Activated CD4-positive, alpha-beta T cell treated with anti-CD3 and anti-CD28 coated beads, Interleukin-2, Interleukin-6, amounts not matched to agents 100 ng/mL and 50 ng/mL, durations not matched to agents 16 hours and 8 hours (primary cell): ENCODE measurements around the gene KEAP1.
"Not testable (repeated sequence)": the region's sequence is repeated elsewhere in the genome, so short reads cannot be mapped to it uniquely, and the experiment has no call there.

Experiments
- DNase-seq: peaks from one replicate; pipeline ENCODE4 v3.0.0-alpha.2; 2020

Gene KEAP1

DNA sequence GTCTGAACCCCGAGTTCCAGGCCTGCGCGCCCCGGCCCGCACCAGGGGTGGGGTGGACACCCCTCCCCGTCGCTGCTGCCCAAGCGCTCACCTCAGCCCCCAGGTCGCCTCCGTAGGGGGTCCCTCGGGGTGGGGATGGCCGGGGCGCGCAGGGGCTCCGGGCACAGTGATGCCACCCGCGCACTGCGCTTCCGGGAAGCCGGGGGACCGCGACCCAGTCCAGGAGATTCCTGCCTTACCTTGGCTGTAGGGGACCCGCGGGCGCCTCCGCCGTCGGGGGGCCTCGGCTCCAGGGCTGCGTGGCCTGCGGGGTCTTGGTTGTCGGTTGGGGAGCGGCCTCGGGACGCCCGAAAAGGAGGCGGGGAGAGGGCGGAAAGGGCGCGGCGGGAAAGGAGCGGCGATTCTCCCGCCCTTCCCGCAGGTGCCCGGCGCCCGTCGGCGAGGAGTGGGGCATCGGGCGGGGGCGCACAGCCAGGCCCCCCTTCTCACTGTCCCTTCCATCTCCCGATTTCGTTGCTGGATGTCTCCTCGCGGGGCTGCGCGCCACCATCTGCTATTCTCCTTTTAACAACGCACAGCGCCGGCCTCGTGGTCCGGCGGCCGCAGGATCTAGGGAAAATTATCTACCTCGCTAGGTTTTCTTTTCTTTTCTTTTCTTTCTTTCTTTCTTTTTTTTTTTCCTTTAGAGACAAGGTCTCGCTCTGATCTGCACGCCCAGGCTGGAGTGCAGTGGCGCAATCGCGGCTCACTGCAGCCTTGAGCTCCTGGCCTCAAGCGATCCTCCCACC lies at the start of gene KEAP1:
Gene KEAP1, minus strand, starts transcription at position 355 of the 788 bp plus-strand sequence. CDS start 3,323 bp downstream, outside the sequence.
- peak; percentile 57 for DNase-seq

DNA sequence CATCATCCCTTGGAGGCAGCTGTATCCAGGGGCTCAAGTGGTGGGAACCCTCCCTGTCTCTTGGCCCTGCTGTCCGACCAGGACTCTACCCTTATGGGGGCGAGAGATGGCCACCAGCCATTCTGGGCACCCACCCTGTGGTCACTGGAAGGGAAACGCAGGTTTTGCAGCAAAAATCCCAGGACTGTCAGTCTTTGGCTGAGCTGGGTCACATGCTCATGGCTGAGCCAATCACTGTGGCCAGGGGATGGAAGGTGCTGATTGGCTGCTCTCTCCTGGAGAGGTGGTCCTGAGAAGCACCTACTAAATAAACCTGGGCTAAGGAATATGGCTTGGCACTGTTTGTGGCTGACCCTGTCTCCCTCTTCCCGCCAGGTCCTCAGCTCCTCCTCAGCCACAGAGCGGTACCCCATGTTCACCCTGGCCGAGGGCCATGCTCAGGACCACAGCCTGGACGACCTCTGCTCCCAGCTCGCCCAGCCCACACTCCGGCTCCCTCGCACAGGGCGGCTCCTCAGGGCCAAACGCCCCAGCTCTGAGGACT lies 49.4 kb upstream of the KEAP1 start:
- DNase-seq = peak; percentile 56

DNA sequence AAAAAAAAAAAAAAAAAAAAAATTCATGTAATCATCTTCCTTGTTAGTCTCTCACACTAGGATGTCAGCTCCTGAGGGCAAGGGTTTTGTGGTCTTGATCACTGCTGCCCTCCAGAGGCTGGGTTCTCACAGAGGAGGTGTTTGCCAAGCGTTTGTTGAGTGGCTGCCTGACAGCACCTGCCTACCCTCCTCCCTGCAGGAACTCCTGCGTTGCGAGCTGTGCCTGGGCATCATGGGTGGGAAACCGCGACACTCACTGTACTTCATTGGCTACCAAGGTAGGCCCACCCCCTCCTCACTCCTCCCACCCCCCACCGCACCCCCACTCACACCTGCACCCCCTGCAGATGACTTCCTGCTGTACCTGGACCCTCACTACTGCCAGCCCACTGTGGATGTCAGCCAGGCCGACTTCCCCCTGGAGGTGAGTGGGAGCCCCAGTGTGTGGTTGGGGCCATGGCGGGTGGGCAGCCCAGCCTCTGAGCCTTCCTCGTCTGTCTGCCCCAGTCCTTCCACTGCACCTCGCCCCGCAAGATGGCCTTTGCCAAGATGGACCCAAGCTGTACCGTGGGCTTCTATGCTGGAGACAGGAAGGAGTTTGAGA lies 48.6 kb upstream of the KEAP1 start:
- peak; percentile 55 for DNase-seq

DNA sequence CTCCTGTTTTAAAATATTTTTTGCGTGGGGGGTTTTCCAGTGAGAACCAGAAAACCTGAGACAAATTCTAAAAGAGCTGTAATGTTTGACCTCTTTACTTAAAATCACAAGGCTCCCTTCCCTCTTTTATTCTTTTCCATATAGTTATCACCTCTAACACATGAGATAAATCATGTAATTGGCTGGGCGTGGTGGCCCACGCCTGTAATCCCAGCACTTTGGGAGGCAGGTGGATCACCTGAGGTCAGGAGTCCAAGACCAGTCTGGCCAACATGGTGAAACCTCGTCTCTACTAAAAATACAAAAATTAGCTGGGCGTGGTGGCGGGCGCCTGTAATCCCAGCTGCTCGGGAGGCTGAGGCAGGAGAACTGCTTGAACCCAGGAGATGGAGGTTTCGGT lies 47.9 kb upstream of the KEAP1 start:
- not testable (repeated sequence) for DNase-seq

DNA sequence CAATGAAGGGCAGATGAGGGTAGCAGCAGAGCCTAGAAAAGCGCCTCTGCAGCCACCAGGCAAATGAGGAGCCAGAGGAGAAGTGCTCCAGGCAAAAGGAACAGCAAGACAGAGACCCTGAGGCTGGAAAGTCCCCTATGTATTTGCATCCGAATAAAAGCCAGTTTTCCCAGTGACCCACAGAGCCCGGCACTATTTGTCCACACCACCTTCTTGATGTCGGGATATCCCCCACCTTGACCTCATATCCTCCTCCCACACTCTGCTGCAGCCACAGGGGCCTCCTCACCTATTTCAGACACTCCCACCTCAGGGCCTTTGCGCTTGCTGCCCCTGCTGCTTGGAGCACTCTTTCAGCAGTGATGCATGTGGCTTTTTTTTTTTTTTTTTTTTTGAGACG lies 47.2 kb upstream of the KEAP1 start:
- no peak for DNase-seq

DNA sequence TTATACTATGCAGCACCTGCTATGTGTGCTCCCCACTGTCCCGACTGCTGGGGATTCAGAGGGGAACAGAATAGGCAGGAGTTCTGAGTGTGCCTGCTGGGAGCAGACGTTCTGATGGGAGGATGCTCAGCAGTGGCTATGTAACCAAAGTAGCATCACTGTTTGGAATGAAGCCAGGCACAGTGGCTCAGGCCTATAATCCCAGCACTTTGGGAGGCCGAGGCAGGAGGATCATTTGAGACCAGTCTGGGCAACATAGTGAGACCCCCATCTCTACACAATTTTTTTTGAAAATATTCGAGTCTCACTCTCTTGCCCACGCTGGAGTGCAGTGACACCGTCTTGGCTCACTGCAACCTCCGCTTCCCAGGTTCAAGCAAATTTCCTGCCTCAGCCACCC lies 46.6 kb upstream of the KEAP1 start:
- DNase-seq = no peak

DNA sequence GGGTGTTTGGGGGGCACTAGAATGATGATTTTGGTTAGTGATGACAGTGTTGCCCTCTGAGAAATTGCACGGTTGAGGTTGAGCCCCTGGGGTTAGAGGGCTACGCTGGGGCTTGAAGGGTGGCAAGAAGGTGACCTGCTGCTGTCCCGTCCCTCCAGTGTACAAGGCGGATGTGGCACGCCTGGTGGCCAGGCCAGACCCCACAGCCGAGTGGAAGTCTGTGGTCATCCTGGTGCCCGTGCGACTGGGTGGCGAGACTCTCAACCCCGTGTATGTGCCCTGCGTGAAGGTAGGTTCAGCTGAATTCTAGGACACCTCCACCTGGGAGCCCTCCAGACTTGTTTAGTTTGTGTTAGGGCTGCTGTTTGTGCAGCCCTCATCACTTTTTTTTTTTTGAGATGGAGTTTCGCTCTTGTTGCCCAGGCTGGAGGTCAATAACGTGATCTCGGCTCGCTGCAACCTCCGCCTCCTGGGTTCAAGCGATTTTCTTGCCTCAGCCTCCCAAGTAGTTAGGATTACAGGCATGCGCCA lies 45.7 kb upstream of the KEAP1 start:
- no peak for DNase-seq

DNA sequence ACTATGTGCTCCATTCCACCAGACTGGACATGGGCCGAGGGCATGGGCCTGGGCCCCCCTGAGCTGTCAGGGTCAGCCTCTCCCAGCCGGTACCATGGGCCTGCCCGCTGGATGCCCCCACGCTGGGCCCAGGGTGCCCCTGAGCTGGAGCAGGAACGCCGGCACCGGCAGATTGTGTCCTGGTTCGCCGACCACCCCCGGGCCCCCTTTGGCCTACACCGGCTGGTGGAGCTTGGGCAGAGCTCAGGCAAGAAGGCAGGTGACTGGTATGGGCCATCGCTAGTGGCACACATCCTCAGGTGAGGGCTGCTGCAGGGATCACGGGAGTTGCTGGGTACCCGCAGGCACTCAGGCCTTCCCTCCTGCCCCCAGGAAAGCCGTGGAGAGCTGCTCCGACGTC lies 43.7 kb upstream of the KEAP1 start:
- no peak for DNase-seq

DNA sequence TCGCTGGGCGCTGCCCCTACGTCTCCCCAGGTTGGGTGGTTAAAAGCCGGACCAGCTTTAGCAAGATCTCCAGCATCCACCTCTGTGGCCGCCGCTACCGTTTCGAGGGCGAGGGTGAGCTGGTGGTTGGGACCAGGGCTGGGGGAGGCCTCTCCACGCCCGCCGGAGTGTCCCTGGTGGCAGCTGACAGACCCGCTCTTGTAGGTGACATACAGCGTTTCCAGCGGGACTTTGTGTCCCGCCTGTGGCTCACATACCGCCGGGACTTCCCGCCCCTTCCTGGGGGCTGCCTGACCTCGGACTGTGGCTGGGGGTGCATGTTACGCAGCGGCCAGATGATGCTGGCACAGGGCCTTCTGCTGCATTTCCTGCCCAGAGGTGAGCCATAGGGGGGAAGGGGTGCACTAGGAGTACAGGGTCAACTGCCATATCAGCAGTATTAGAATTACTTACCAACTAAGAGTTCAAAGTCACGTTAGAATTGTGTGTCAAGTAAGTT lies 41.6 kb upstream of the KEAP1 start:
- DNase-seq = no peak

DNA sequence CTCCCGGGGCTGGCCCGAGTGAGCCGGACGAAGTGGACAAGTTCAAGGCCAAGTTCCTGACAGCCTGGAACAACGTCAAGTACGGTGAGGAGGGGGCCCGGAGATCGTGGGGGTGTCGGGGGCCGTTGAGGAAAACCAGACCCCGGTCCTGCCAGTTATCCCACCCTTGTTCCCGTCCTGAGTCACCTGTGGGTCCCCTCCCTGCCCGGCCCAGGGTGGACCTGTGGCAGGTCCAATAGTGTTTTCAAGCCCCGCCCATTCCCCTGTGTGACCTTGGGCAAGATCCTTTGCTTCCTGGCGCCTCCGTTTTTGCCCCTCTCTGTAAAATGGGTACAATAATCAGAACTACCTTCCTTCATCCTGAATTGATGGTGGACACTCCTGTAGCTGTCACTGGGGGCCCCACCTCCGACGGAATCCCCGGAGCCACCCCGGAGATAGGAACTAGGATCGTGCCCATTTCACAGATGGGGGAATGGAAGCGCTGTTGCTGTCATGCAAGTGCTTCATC lies 41.1 kb upstream of the KEAP1 start:
- peak; percentile 33 for DNase-seq

DNA sequence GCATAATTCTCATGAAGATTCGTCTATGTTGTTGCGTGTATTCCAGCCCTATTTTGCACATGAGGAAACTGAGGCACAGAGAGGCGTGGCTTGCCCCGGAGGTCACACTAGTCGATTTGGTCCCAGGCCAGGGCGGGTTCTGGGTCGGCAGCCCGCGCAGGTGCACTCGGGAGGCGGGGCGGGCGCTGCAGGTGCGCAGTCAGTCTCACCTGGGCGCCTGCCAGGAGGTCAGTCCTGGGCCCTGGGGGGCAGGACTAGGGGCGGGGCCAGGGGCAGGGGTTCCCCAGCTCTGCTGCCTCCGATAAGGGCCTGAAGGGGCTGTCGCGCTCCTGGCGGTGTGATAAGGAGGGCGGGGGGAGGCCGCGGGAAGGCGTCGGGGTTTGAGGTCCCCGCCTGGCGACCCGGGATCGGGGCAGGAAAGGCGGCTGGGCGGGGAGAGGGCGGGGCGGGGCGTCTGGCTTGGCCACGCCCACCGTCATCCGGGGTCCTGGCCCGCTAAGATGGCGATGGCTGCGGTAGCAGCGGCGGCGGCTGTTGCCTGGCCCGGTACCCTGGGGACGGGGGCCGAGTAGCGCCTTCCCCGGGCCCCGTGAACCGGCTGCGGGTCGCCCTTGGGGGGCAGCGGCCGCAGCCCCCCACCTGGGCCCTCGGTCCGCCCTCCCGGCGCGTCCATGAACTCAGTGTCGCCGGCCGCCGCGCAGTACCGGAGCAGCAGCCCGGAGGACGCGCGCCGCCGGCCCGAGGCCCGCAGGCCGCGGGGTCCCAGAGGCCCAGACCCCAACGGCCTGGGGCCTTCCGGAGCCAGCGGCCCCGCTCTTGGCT lies 40.5 kb upstream of the KEAP1 start, which contains the start of gene ATG4D:
Gene ATG4D, plus strand, starts transcription at position 485 of the 822 bp plus-strand sequence. Its CDS starts 187 bp downstream, at position 672.
- DNase-seq = peak; percentile 82

DNA sequence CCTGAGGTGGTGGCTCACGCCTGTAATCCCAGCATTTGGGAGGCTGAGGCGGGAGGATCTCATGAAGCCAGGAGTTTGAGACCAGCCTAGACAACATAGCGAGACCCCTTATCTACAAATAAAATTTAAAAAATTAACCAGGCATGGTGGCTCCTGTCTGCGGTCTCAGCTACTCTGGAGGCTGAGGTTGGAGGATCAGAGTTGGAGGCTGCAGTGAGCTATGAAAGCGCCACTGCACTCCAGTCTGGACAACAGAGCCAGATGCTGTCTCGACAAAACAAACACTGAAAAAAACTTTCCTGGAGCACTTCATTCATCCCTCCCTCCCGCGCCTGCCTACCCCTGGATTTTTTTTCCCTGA lies 39.9 kb upstream of the KEAP1 start:
- DNase-seq = no peak

DNA sequence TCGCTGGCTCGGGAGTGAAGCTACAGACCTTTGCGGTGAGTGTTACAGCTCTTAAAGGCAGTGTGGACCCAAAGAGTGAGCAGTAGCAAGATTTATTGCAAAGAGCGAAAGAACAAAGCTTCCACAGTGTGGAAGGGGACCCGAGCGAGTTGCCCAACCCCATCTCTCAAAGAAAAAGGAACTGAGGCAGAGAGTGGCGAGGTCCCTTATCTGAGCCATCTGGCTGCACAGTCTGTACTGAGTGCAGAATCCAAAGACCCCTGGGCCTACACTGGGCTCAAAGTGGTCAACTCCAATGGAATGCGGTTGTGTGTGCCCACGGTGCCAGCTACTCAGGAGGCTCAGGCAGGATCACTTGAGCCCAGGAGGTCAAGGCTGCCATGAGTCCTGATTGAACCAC lies 35.9 kb upstream of the KEAP1 start:
- not testable (repeated sequence) for DNase-seq

DNA sequence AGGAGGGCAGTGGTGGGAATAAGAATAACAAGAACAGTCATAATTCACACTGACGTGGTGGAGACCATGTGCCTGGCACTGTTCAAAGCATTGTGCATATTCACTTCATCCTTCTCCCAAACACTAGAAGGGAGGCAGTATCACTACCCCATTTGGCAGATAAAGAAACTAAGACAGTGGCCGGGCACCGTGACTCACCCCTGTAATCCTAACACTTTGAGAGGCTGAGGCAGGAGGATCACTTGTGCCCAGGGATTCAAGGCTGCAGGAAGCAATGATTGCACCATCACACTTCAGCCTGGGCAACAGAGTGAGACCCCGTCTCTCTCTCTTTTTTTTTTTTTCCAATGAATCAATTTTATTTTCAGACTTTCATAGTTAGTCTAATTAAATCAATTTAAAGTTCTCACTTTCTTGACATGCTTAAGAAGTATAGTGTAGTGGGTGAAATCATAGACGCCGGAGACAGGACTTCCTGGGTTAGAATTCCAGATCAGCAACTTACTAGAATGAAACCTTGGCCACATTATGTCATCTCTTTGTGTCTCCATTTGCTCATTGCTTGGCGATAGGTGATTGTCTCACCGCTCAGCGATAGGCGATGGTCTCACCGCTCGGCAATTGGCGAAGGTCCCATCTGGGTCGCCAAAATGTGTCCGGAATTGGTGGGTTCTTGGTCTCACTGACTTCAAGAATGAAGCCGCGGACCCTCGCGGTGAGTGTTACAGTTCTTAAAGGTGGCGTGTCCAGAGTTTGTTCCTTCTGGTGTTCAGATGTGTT lies 35.2 kb upstream of the KEAP1 start:
- DNase-seq = no peak

DNA sequence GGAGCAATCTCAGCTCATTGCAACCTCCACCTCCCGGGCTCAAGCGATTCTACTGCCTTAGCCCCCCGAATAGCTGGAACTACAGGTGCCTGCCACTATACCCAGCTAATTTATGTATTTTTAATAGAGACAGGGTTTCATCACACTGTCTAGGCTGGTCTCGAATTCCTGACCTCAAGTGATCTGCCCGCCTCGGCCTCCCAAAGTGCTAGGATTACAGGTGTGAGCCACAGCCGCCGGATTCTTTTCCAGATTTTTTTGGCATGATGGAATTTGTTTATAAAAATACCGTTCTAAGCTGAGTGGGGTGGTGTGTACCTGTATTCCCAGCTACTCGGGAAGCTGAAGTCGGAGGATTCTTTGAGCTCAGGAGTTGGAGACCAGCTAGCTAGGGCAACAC lies 34.5 kb upstream of the KEAP1 start:
- no peak for DNase-seq

DNA sequence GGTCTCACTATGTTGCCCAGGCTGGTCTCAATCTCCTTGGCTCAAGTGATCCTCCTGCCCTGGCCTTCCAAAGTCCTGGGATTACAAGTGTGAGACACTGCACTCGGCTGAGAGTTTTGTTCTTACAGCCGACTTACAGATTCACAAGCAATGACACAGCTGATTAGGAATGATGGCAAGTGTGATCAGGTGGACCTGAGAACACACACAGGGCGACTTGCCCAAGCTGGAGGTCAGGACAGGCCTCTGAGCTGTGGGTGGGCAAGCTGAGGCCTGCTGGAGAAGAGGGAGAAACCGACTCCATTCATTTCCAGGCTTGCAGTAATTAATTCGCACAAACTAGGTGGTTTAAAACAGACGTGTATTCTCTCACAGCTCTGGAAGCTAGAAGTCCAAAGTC lies 32.5 kb upstream of the KEAP1 start:
- DNase-seq = no peak

DNA sequence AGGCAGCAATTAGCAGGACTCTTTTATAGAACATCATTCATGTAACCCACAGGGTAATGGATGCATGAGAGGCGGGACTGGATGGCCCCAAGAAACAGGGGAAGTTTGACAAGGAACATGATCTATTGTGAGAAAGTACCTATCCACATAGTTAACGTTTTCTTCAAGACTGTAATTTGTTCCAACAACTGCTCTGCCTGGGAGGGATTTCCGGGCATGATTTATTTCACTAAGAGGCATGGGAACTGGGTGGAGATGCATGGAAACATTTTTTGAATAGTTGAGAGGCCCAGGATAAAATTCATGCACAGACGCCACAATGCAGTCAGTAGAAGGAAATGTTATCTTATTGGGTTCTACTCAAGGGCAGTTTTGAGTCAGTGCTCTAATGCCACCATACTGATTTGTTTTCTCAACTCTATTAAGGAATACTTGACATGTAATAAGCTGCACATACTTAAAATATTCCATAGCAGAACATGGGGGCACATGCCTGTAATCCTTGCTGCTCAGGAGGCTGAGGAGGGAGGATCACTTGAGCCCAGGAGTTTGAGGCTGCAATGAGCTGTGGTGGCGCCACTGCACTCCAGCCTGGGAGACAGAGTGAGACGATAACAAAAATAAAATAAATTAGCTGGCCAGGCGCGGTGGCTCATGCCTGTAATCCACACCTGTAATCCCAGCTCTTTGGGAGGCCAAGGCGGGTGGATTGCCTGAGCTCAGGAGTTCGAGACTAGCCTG lies 30.7 kb upstream of the KEAP1 start:
- no peak for DNase-seq

DNA sequence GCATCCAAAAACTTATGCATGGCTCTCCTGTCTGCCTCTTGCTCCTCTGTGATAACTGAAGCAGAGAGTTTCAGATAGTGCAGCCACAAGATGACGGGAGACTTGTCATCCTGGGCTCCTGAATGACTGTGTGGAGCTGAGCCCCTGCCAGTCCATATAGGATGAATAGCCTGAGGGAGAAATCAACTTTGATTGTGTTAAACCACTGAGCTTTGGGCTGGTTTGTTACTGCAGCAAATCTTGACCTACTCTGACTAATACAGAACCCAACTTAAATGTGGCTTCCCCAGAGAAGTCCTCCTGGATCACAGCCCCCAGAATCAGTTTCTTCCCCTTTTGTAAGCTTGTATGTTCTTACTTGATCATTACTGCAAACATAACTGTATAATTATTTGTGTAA lies 29.3 kb upstream of the KEAP1 start:
- no peak for DNase-seq

DNA sequence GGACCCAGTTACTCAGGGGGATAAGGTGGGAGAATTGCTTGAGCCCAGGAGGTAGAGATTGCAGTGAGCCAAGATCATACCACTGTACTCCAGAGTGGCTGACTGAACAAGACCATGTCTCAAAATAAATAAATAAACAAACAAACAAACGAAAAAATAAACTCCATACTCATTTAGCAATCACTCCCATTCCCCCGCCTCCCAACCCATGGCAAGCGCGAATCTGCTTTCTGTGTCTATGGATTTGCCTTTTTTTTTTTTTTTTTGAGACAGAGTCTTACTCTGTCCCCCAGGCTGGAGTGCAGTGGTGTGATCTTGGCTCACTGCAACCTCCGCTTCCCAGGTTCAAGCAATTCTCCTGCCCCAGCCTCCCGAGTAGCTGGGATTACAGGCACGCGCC lies 23.7 kb upstream of the KEAP1 start:
- DNase-seq = not testable (repeated sequence)

DNA sequence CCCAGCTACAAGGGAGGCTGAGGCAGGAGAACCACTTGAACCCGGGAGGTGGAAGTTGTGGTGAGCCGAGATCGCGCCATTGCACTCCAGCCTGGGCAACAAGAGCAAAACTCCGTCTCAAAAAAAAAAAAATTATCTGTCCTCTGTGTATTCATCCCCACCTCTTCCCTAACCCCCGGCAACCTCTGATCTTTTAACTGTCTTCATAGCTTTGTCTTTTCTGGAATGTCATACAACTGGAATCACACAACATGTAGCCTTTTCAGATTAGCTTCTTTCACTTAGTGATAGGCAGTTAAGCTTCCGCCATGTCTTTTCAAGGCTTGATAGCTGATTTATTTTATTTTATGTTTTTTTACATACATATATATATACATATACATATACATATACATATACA lies 22.5 kb upstream of the KEAP1 start:
- no peak for DNase-seq

DNA sequence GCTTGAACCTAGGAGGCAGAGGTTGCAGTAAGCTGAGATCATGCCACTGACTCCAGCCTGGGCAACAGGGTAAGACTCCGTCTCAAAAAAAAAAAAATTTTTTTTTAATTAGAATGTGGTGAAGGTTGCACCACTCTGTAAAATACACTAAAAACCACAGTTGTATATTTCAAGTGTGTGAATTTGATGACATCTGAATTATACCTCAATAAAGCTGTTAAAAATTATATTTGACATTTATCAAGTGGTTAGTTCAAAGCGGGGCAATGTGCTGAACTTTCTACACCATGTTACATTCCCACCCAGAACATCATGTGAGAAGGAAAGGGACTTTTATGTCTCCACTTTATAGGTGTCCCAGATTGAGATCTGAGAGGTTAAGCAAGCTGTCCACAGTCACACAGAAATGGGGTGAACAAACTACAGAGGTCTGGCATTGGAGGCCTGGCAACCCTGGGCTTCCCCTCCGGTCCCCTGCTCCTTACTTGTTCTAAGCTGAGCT lies 20.0 kb upstream of the KEAP1 start:
- DNase-seq = no peak
